BJ (cell line): ENCODE data around the gene SENP8. TPM values are rescaled to one million over a fixed set of nuclear protein-coding genes. Genes with fewer than 3 reads are reported as not detected.

Source experiments
- CTCF ChIA-PET: fragments of 350-600 bp; formaldehyde crosslinking; extraction: SDS; loops from one replicate; lab custom pipeline; 2021; ENCODE audit warnings: antibody characterized with exemption, inconsistent platforms; lab: Yijun Ruan, JAX
- POLR2A ChIA-PET: fragments of 300-600 bp; sonication (Branson Sonifier 250); formaldehyde crosslinking; extraction: SDS; loops from one replicate; lab custom pipeline; 2021; ENCODE audit warnings: antibody characterized with exemption; lab: Charles Lee
- DNase-seq: peaks from one replicate; pipeline ENCODE4 v3.0.0-alpha.2; 2011; ENCODE audit warnings: low read depth
- H3K27me3 ChIP-seq: 2 replicates; pipeline ENCODE4 v1.6.0; 2011; ENCODE audit warnings: low read length; ENCODE audit not compliant: control insufficient read depth, insufficient read depth
- H3K36me3 ChIP-seq: 2 replicates; pipeline ENCODE4 v1.5.1; 2011; ENCODE audit warnings: low read length; ENCODE audit not compliant: control insufficient read depth, insufficient read depth
- H3K4me3 ChIP-seq: 2 replicates; pipeline ENCODE4 v1.5.1; 2011; ENCODE audit warnings: low read depth, mild to moderate bottlenecking, control low read depth, low read length
- polyA plus RNA-seq: library from polyadenylated mRNA; depleted of rRNA; stranded (reverse); fragments of >200 nt; gene quantifications from 2 replicates; pipeline ENCODE4 v1.2.3, GENCODE V29; 2011
- TF ChIP-seq, protein P1 (sequence below): IDR thresholded peaks from 2 replicates; pipeline ENCODE4 v1.5.1; 2011; ENCODE audit warnings: low read depth, mild to moderate bottlenecking, control low read depth, inconsistent platforms, low read length, moderate library complexity; ENCODE audit not compliant: insufficient read depth

The SENP8 gene
- polyA plus RNA-seq, 1 experiment: 3.1 TPM

DNA sequence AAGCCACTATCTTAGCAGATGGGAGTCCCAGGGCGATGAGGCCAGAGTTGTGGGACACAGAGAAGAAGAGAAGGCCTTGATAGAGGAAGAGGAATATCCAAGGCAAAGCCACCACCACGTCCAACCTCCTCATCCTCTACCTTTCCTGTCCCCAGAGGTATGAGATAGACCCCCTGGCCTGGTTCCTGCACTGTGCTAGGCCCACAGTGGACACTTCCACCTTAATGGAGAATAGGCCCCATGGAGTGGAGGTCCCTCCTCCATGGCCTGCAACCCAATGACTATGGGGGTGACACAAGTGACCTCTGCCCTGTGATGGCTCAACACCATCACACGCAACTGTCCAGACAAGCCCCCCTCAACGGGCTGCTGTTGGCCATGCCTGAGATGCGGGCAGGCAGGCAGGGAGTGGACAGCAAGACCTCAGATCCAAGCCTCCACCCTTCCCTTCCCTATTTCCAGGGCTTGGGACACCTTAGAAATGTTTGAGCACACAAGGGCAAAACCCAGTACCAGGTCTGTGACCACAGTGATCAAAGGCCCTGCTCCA is 42.6 kb downstream of the SENP8 start:
- Histone ChIP-seq H3K27me3 (peaks cover 5% of the 10 kb centered on the region), H3K4me3 (no peak overlapping the region), H3K36me3 (no peaks in the 10 kb centered on the region)
- ChIA-PET POLR2A (no interaction called here), CTCF (no interaction called here)
- DNase-seq: no peak
- TF ChIP-seq, protein P1, sequence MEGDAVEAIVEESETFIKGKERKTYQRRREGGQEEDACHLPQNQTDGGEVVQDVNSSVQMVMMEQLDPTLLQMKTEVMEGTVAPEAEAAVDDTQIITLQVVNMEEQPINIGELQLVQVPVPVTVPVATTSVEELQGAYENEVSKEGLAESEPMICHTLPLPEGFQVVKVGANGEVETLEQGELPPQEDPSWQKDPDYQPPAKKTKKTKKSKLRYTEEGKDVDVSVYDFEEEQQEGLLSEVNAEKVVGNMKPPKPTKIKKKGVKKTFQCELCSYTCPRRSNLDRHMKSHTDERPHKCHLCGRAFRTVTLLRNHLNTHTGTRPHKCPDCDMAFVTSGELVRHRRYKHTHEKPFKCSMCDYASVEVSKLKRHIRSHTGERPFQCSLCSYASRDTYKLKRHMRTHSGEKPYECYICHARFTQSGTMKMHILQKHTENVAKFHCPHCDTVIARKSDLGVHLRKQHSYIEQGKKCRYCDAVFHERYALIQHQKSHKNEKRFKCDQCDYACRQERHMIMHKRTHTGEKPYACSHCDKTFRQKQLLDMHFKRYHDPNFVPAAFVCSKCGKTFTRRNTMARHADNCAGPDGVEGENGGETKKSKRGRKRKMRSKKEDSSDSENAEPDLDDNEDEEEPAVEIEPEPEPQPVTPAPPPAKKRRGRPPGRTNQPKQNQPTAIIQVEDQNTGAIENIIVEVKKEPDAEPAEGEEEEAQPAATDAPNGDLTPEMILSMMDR: no peak

DNA sequence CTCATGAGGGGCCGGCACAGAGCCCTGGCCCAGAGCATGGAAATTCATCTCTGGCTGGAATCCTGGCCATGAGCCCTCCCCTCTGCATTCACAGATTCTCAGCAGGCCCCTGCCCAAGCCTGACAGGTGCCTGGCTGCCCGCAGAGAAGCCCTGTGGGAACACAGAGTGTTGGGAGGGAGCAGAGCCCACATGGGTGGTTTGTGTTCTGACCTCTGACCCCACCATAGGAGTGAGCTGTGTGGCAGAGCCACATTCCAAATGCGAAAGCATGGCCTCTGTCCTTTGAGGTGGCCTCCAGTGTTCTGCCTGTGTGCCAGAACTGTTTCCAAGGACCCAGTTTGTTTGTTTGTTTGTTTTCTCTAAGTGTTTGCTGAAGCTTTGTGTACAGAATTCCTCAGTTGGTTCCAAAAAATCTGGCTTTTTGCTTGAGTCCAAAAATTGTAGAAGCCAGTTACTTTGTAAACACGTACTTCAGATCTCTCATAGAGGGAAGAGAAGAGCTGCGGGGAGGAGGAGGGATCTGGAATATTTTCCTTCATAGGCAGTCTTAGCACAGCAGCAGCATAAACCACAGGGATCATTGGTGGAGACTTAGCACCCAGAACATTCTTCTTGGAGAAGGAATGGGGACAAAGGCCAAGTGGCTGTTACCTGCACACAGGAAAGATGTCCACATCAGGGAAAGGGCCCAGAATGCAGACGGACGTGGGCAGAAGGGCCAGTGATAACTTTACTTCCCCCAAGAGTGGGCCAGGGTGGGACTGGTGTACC is 43.3 kb downstream of the SENP8 start:
- ChIA-PET POLR2A (no interaction called here), CTCF (no interaction called here)
- peaks cover 5% of the 10 kb centered on the region for H3K27me3 ChIP-seq
- TF ChIP-seq, protein P1: no peak
- no peak for DNase-seq
- H3K4me3 ChIP-seq: no peak overlapping the region
- H3K36me3 ChIP-seq: no peaks in the 10 kb centered on the region

DNA sequence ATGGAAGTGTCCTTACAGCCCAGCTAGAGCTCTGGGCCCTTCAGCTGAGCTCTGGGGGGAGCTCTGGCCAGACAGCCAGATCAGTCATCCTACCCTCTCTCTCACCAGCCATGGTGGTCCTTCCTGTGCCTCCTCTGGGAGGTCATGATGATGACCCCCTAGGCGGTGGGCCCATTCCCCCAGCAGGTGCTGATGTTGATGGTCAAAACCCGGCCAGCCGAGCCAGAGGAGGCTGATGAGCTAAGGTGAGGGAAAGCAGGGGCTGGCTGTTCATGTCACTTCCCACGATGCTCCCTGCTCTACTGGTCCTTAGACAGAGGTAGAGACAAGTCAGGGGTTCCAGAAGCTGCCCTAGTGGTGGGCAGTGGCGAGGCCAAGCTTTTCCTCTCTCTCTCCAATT is 44.4 kb downstream of the SENP8 start:
- Histone ChIP-seq H3K4me3 (no peak overlapping the region), H3K36me3 (no peaks in the 10 kb centered on the region), H3K27me3 (peaks cover 5% of the 10 kb centered on the region)
- DNase-seq: no peak
- TF ChIP-seq, protein P1: no peak
- ChIA-PET POLR2A (no interaction called here), CTCF (interaction anchor here (0.6 to 1.1 kb wide), 4 partner anchors 9 to 31 kb away, joined by 3 to 6 read pairs (median 3); no protein-coding TSS in a partner anchor)

DNA sequence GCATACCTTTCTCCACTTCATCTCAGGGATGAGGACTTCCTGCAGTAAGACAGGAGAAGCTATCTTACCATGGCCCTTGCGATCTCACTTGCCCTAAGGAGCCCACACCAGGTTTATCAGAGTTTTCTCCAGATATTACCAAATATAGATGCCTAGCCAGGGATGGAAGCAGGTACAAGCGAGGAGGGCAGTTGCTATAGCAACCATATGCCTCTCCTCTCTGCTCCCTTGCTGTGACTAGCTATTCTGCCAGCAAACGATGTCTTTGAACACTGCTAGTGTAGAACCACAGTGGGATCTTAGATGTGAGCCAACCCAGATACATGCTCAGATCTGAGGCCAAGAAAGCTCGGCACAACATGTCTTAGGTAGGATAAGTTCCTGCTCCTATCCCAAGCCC is 45.5 kb downstream of the SENP8 start:
- TF ChIP-seq, protein P1: no peak
- H3K36me3 ChIP-seq: no peaks in the 10 kb centered on the region
- DNase-seq: no peak
- POLR2A ChIA-PET: no interaction called here
- CTCF ChIA-PET: interaction anchor here (1.2 to 2.9 kb wide), 2 partner anchors 8 to 9 kb away, joined by 3 to 13 read pairs; no protein-coding TSS in a partner anchor
- H3K27me3 ChIP-seq: peaks cover 5% of the 10 kb centered on the region
- H3K4me3 ChIP-seq: no peak overlapping the region

DNA sequence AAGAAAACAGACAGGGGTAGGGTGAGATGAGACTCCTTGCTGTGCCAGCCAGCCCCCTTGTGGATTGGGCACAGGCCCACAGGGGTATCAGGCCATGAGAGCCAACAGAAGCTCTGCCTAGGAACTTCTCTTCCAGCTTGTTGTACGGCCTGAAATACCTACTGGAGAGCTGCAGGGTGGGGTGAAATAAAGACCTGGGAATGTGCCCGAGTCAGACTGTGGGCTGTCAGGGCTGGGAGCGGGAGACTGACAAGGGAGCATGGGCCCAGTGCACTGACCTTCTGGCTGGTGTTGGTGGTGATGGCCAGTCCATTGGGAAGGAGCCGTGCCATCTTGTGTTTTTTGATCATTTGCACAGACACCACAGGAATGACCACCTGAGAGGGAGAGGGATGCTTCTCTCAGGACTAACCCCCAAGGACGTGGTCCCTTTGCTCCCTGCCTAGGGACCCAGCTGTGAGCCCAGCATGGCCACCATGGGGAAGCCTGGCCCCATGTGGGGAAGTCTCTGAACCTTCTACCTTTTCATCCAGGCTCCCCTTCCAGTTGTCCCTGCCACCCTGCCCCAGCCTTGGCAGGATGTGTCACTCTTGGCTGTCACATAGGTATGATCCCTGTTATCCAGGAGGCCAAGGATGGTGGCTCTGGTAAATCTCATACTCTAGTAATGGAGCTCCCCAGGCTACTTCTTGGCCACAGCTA is 48.7 kb downstream of the SENP8 start:
- ChIA-PET POLR2A (no interaction called here), CTCF (interaction anchor here (1.0 kb wide), 1 partner anchor 11 kb away, joined by 4 read pairs; no protein-coding TSS in a partner anchor)
- Histone ChIP-seq H3K27me3 (peaks cover 6% of the 10 kb centered on the region), H3K4me3 (no peak overlapping the region), H3K36me3 (no peaks in the 10 kb centered on the region)
- TF ChIP-seq, protein P1: no peak
- no peak for DNase-seq
